ENCODE measurements around the gene CHRNB1.

CHRNB1 gene

DNA sequence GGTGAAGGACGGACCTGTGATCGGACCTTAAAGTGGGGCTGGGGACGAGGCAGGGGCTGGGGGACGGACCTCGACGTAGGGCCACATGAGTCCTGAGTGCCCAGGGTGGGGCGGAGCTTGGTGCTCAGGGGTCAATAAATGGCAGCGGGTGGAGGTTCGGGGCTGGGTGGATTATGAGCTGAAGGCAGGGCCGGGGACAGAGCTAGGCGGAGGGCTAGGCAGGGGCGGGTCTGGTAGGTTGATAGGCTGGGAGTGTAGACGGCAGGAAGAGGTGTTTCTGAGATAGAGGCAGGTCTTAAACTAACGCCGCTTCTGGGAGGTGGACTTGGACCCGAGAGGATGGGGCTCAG is 733 bp downstream of the CHRNB1 start:
- Histone ChIP-seq H3K9me3 (ENCODE audit: control insufficient read depth, low read length) (no peaks in the 10 kb centered on the region), H3K27ac (ENCODE audit: insufficient read depth, low read length, poor library complexity, severe bottlenecking) (no peak overlapping the region), H3K36me3 (ENCODE audit: control insufficient read depth, insufficient read depth, low read length) (no peaks in the 10 kb centered on the region), H3K4me1 (ENCODE audit: control insufficient read depth, insufficient read depth, low read length, poor library complexity, severe bottlenecking) (peaks cover 23% of the 10 kb centered on the region), H3K4me3 (ENCODE audit: insufficient read depth, low read depth, low read length, poor library complexity, severe bottlenecking) (peak overlapping the region; percentile 32), H3K27me3 (replicated peaks; ENCODE audit: control insufficient read depth, insufficient read depth, low read length, poor library complexity, severe bottlenecking) (peaks cover 33% of the 10 kb centered on the region)
- no peak for DNase-seq

DNA sequence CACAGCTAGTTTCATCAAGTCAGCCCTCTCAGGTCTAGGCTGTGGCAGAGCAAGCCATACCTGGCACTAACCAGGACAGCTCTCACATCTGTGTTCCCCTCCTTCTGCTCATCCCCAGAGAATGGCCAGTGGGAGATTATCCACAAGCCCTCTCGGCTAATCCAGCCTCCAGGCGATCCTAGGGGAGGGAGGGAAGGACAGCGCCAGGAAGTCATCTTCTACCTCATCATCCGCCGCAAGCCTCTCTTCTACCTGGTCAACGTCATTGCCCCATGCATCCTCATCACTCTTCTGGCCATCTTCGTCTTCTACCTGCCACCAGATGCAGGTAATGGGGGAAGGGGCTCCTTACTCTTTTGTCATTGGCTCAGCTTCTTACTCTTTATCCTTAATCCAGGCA is 3.6 kb downstream of the CHRNB1 start:
- Histone ChIP-seq H3K36me3 (ENCODE audit: control insufficient read depth, insufficient read depth, low read length) (no peaks in the 10 kb centered on the region), H3K27ac (ENCODE audit: insufficient read depth, low read length, poor library complexity, severe bottlenecking) (no peak overlapping the region), H3K4me1 (ENCODE audit: control insufficient read depth, insufficient read depth, low read length, poor library complexity, severe bottlenecking) (peaks cover 18% of the 10 kb centered on the region), H3K9me3 (ENCODE audit: control insufficient read depth, low read length) (no peaks in the 10 kb centered on the region), H3K4me3 (ENCODE audit: insufficient read depth, low read depth, low read length, poor library complexity, severe bottlenecking) (no peak overlapping the region), H3K27me3 (replicated peaks; ENCODE audit: control insufficient read depth, insufficient read depth, low read length, poor library complexity, severe bottlenecking) (peaks cover 25% of the 10 kb centered on the region)
- DNase-seq, result no peak

DNA sequence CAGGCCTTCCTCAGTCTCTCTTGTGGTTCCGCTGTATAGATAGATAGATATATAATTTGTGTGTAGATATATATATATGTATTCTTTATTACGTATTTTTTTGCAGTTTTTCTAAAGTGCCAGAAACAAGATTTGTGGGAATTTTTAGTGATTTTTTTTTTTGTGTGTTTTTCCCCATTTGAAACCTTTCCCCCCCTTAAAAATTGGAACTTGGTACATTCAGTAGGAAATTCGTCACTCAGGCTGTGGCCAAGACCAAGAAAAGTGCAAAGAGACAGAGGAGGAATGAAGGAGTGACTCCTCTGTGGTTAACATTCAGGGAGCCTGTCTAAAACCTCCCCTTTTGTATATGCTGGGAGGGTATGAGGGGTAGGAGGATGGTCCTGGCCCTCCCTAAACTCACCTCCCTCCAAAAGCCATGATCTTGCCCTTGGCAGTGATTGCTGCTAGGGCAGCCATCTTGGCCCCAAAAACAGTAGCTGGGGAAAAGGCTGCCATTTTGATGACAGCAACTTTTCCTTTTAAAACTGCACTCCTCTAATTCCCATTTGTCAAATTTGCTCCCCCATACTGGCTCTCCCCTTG is 15.2 kb downstream of the CHRNB1 start:
- no peak for DNase-seq
- H3K27me3 ChIP-seq (replicated peaks; ENCODE audit: control insufficient read depth, insufficient read depth, low read length, poor library complexity, severe bottlenecking), result no peaks in the 10 kb centered on the region

DNA sequence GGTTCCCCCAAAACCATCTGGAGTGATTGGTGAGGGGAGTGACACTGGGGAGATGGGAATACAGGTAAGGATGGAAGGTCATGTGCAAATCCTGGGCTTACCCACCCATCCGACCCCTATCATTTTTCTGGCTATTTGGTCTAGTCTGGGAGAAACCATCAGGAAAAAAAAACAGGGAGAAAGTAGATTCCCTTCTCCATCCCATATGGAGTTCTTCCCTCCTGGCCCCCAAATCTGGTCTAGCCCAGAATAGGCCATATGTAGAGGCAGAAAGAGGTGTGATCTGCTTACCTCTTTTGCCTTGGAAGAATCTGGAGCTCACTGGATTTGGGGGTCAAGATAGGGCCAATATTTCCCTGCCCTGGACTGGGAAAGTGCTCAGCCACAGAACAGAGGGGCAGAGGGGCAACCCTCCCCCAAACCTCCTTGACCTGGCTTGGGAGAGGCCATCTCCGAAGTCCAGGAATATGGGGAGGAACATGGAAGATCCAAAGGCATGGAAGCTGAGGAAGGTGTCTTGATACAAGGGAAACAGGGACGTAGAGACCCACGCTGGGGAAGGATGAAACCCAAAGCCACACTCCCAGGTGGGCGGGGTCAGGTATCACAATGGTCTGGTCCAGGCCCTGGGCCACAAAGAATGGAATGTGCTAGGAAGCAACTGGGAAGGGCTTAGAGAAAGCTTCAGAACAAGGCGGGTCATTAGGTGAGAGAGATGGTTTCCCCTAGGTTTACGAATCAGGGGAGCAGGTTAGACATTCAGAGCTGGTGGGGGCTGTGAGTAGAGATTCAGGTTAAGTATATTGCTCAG is 16.2 kb downstream of the CHRNB1 start:
- DNase-seq, result no peak
- no peaks in the 10 kb centered on the region for H3K9me3 ChIP-seq (ENCODE audit: control insufficient read depth, low read length)
- no peak overlapping the region for H3K4me3 ChIP-seq (ENCODE audit: insufficient read depth, low read depth, low read length, poor library complexity, severe bottlenecking)
- peaks cover 25% of the 10 kb centered on the region for H3K36me3 ChIP-seq (ENCODE audit: control insufficient read depth, insufficient read depth, low read length)
- H3K27me3 ChIP-seq (replicated peaks; ENCODE audit: control insufficient read depth, insufficient read depth, low read length, poor library complexity, severe bottlenecking), result no peaks in the 10 kb centered on the region
- H3K4me1 ChIP-seq (ENCODE audit: control insufficient read depth, insufficient read depth, low read length, poor library complexity, severe bottlenecking), result peaks cover 7% of the 10 kb centered on the region
- no peak overlapping the region for H3K27ac ChIP-seq (ENCODE audit: insufficient read depth, low read length, poor library complexity, severe bottlenecking)

More for the DNA sequence above, 15.2 kb downstream of the CHRNB1 start:
- peaks cover 10% of the 10 kb centered on the region for H3K4me1 ChIP-seq (ENCODE audit: control insufficient read depth, insufficient read depth, low read length, poor library complexity, severe bottlenecking)
- H3K4me3 ChIP-seq (ENCODE audit: insufficient read depth, low read depth, low read length, poor library complexity, severe bottlenecking), result no peak overlapping the region
- H3K27ac ChIP-seq (ENCODE audit: insufficient read depth, low read length, poor library complexity, severe bottlenecking), result no peak overlapping the region
- no peaks in the 10 kb centered on the region for H3K9me3 ChIP-seq (ENCODE audit: control insufficient read depth, low read length)
- H3K36me3 ChIP-seq (ENCODE audit: control insufficient read depth, insufficient read depth, low read length), result peaks cover 16% of the 10 kb centered on the region

DNA sequence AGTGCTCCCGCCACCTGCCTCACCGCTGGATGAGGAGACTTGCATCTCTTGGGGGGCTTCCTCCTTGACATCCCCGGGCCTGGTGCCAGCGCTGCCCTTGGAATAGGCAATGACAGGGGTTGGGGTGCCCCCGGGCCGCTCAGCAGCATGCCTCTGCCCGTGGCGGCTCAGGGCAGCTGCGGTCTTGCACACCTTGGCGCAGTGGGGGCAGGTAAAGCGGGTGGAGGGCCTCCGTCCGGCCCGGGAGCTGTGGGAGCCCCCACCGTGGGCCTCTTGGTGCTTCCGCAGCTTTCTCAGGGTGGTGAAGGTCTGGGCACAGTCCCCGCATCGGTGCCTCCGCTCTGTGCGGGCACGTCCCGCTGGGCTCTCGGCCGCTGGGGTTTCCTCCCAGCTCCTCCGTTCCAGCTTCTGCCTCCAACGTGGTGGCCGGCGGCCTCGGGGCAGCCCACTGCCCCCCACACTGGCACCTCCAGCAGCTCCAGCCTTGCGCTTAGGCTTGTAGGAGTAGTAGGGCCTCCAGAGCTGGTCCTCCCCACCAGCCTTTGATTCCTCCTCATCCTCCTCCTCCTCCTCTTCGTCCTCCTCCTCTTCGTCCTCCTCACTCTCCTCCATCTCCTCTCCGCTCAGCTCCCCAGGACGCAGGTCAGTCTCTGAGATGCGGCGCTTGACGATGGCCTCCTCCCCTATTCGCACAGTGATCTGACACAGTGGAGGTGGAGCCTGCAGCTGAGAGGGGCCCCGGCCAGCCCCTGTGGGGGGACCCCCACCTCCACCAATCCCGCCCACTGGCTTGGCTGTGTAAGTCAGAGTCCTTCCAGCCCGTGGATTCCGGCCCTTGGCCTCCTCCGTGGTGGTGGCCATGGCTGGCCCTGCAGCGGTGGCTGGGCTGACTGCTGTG is 17.9 kb downstream of the CHRNB1 start:
- H3K9me3 ChIP-seq (ENCODE audit: control insufficient read depth, low read length), result no peaks in the 10 kb centered on the region
- no peak for DNase-seq
- peaks cover 38% of the 10 kb centered on the region for H3K36me3 ChIP-seq (ENCODE audit: control insufficient read depth, insufficient read depth, low read length)
- no peak overlapping the region for H3K4me3 ChIP-seq (ENCODE audit: insufficient read depth, low read depth, low read length, poor library complexity, severe bottlenecking)
- H3K4me1 ChIP-seq (ENCODE audit: control insufficient read depth, insufficient read depth, low read length, poor library complexity, severe bottlenecking), result no peaks in the 10 kb centered on the region
- H3K27me3 ChIP-seq (replicated peaks; ENCODE audit: control insufficient read depth, insufficient read depth, low read length, poor library complexity, severe bottlenecking), result no peaks in the 10 kb centered on the region
- H3K27ac ChIP-seq (ENCODE audit: insufficient read depth, low read length, poor library complexity, severe bottlenecking), result no peak overlapping the region

DNA sequence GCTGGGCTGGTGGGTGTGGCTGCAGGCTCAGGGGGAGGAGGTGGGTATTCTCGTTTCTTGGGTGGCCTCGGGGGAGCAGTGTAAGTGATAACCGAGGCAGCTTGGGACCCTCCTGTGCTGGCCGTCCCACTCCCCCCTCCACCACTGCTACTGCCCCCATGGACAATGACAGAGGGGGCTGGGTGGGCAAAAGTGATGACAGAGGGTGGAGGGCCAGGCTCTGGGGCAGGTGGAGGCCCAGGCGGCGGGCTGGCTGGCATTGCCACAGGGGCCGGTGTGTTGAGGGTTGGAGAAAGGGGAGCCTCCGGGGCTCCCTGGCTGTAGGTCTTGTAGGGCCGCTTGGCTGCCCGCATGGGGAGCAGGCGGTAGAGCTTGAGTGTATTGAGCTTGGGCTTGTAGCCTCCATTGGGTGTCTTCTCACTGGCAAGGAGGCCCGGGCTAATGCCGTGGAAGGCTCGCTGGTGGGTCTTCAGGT is 18.5 kb downstream of the CHRNB1 start:
- no peak for DNase-seq
- H3K9me3 ChIP-seq (ENCODE audit: control insufficient read depth, low read length), result no peaks in the 10 kb centered on the region
- H3K4me3 ChIP-seq (ENCODE audit: insufficient read depth, low read depth, low read length, poor library complexity, severe bottlenecking), result no peak overlapping the region
- H3K36me3 ChIP-seq (ENCODE audit: control insufficient read depth, insufficient read depth, low read length), result peaks cover 38% of the 10 kb centered on the region
- no peak overlapping the region for H3K27ac ChIP-seq (ENCODE audit: insufficient read depth, low read length, poor library complexity, severe bottlenecking)
- H3K27me3 ChIP-seq (replicated peaks; ENCODE audit: control insufficient read depth, insufficient read depth, low read length, poor library complexity, severe bottlenecking), result no peaks in the 10 kb centered on the region
- no peaks in the 10 kb centered on the region for H3K4me1 ChIP-seq (ENCODE audit: control insufficient read depth, insufficient read depth, low read length, poor library complexity, severe bottlenecking)

DNA sequence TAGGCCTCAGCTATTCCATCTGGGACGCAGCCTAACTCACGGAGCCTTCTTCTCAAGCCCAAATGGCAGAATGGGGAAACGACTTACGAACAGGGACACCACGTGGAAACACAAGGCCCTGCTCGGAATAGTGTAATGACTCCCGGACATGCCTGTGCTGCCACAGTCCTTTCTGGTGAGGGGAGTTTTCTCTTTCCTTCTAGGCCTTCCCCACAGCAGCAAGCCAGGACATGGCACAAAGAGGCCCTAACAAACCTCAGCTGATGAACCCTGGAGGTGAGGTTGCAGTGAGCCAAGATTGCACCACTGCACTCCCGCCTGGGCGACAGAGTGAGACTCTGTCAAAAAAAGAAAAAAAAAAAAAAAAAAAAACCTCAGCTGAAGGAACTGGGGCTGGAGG is 19.2 kb downstream of the CHRNB1 start:
- DNase-seq, result no peak
- no peak overlapping the region for H3K27ac ChIP-seq (ENCODE audit: insufficient read depth, low read length, poor library complexity, severe bottlenecking)
- no peak overlapping the region for H3K4me3 ChIP-seq (ENCODE audit: insufficient read depth, low read depth, low read length, poor library complexity, severe bottlenecking)
- H3K27me3 ChIP-seq (replicated peaks; ENCODE audit: control insufficient read depth, insufficient read depth, low read length, poor library complexity, severe bottlenecking), result no peaks in the 10 kb centered on the region
- H3K9me3 ChIP-seq (ENCODE audit: control insufficient read depth, low read length), result no peaks in the 10 kb centered on the region
- peaks cover 38% of the 10 kb centered on the region for H3K36me3 ChIP-seq (ENCODE audit: control insufficient read depth, insufficient read depth, low read length)
- H3K4me1 ChIP-seq (ENCODE audit: control insufficient read depth, insufficient read depth, low read length, poor library complexity, severe bottlenecking), result no peaks in the 10 kb centered on the region

DNA sequence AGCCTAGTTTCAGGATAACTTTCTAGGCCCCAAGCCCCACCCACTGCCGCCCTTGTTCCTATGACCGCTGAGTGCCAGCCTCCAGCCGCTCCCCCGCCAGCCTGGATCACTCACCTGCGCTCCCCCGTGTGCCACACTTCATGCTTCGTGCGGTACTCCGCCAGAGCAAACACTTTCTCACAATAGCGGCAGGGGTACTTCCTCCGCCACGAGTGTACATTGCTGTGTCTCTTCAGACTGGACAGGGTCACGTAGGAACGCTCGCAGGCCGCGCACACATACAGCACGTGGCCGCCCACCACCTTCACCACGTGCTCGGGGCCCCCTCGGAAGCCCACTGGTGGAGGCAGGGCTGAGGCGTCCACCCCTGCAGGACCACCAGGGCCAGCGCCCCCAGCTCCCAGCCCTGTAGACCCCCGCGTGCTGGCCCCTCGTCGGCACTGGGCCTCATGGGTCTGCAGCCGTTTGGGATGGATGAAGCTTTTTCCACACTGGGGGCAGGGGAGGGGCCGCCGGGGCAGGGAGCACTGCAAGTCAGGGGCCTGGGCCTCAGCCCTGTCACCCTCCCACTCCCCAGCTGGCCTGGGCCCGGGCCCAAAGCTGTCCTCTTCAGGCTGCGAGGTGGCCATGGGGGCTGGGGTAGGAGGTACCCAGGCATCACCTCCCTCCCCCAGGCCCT is 20.9 kb downstream of the CHRNB1 start:
- DNase-seq, result no peak
- Histone ChIP-seq H3K36me3 (ENCODE audit: control insufficient read depth, insufficient read depth, low read length) (peaks cover 38% of the 10 kb centered on the region), H3K4me1 (ENCODE audit: control insufficient read depth, insufficient read depth, low read length, poor library complexity, severe bottlenecking) (no peaks in the 10 kb centered on the region), H3K9me3 (ENCODE audit: control insufficient read depth, low read length) (no peaks in the 10 kb centered on the region), H3K27ac (ENCODE audit: insufficient read depth, low read length, poor library complexity, severe bottlenecking) (no peak overlapping the region), H3K27me3 (replicated peaks; ENCODE audit: control insufficient read depth, insufficient read depth, low read length, poor library complexity, severe bottlenecking) (no peaks in the 10 kb centered on the region), H3K4me3 (ENCODE audit: insufficient read depth, low read depth, low read length, poor library complexity, severe bottlenecking) (no peak overlapping the region)

DNA sequence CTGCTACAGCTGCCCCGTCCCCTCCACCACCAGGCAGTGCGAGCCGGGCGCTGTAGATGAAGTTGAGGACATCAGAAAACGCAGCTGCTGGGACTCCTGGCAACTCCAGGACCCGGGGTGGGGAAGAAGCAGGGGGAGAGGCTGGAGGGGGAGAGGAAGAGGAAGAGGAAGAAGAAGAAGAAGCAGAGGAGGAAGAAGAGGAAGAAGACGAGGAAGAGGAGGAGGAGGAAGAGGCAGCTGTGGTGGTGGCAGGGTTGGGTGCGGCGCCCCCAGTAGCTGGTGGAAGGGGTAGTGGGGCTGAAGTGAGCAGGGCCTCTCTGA is 21.4 kb downstream of the CHRNB1 start:
- Histone ChIP-seq H3K4me3 (ENCODE audit: insufficient read depth, low read depth, low read length, poor library complexity, severe bottlenecking) (no peak overlapping the region), H3K4me1 (ENCODE audit: control insufficient read depth, insufficient read depth, low read length, poor library complexity, severe bottlenecking) (no peaks in the 10 kb centered on the region), H3K36me3 (ENCODE audit: control insufficient read depth, insufficient read depth, low read length) (peaks cover 38% of the 10 kb centered on the region), H3K27me3 (replicated peaks; ENCODE audit: control insufficient read depth, insufficient read depth, low read length, poor library complexity, severe bottlenecking) (no peaks in the 10 kb centered on the region), H3K27ac (ENCODE audit: insufficient read depth, low read length, poor library complexity, severe bottlenecking) (no peak overlapping the region), H3K9me3 (ENCODE audit: control insufficient read depth, low read length) (no peaks in the 10 kb centered on the region)
- no peak for DNase-seq
